ENCODE data around the gene COL28A1. TPM values are rescaled to one million over a fixed set of nuclear protein-coding genes. Genes with fewer than 3 reads are reported as not detected.

The COL28A1 gene
- total and polyA plus RNA-seq, 5 donors from 2014 or later = 0.35 TPM; not detected in 4

- no peaks in the 10 kb centered on the region for H3K27me3 ChIP-seq (ENCODE audit: control insufficient read depth, insufficient read depth, low read length)
- Mint-ChIP-seq H3K4me1 (peaks cover 10 to 43% (median 35%) of the 10 kb centered on the region in 4 donors), H3K36me3 (peaks cover 21% of the 10 kb centered on the region), H3K27me3 (no peaks in the 10 kb centered on the region), H3K9me3 (peaks cover 0 to 1% (median 0%) of the 10 kb centered on the region in 7 donors), H3K4me3 (no peak overlapping the region), H3K27ac (no peak overlapping the region)
- H3K36me3 ChIP-seq (ENCODE audit: control insufficient read depth, insufficient read depth, low read length) = peaks cover 7% of the 10 kb centered on the region
- no peaks in the 10 kb centered on the region for H3K9me3 ChIP-seq (ENCODE audit: control insufficient read depth in 2 of 2, low read length in 2 of 2)
- peaks cover 19% of the 10 kb centered on the region for H3K4me1 ChIP-seq (ENCODE audit: control insufficient read depth, insufficient read depth, low read length, poor library complexity, severe bottlenecking)
- ATAC-seq (ENCODE audit: low read depth in 2 of 2) = no peak
- no peak overlapping the region for H3K4me3 ChIP-seq (ENCODE audit: low read depth, low read length)
- no peak for DNase-seq
- H3K27ac ChIP-seq (ENCODE audit: insufficient read depth, low read length, poor library complexity, severe bottlenecking) = no peak overlapping the region
These were observed 38.0 kb upstream of the COL28A1 start for GRCh38 chr7:7573701-7574100.

GRCh38 chr7:7570584-7570983, 34.9 kb upstream of the COL28A1 start:
- peaks cover 20 to 56% (median 46%) of the 10 kb centered on the region in 4 donors for H3K4me1 Mint-ChIP-seq
- peaks cover 5% of the 10 kb centered on the region for H3K36me3 ChIP-seq (ENCODE audit: control insufficient read depth, insufficient read depth, low read length)
- H3K27me3 Mint-ChIP-seq = no peaks in the 10 kb centered on the region
- ATAC-seq (ENCODE audit: low read depth in 2 of 2) = no peak
- peaks cover 0 to 1% (median 0%) of the 10 kb centered on the region in 7 donors for H3K9me3 Mint-ChIP-seq
- peaks cover 39% of the 10 kb centered on the region for H3K4me1 ChIP-seq (ENCODE audit: control insufficient read depth, insufficient read depth, low read length, poor library complexity, severe bottlenecking)
- H3K27ac Mint-ChIP-seq = peak overlapping the region in 2 of 3 donors; percentile 94
- H3K36me3 Mint-ChIP-seq = peaks cover 21% of the 10 kb centered on the region
- peak in 2 of 3 donors; percentile 4 to 14 for DNase-seq
- H3K27me3 ChIP-seq (ENCODE audit: control insufficient read depth, insufficient read depth, low read length) = no peaks in the 10 kb centered on the region
- H3K27ac ChIP-seq (ENCODE audit: insufficient read depth, low read length, poor library complexity, severe bottlenecking) = no peak overlapping the region
- H3K9me3 ChIP-seq (ENCODE audit: control insufficient read depth in 2 of 2, low read length in 2 of 2) = no peaks in the 10 kb centered on the region
- H3K4me3 Mint-ChIP-seq = peak overlapping the region in 3 of 4 donors; percentile 12 to 52 (median 27)
- no peak overlapping the region for H3K4me3 ChIP-seq (ENCODE audit: low read depth, low read length)

DNA sequence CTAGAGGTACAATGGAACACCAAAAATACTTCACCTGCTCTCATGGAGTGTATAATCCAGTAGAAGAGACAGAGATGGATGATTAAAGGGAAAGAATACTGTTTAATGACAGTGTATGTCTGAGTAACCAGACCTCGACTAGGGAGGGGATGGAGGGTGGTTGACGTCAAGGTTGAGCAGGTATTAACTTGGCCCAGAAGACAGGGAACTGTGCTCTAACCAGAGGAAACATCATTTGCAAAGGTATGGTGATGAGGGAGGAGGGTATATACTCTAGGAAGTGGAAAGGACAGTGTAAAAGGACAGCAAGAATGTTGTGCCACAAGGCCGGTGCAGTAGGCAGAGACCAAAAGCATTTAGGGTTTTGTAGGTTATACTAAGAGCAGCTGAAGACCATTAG, 33.9 kb upstream of the COL28A1 start:
- H3K27me3 ChIP-seq (ENCODE audit: control insufficient read depth, insufficient read depth, low read length) = no peaks in the 10 kb centered on the region
- Mint-ChIP-seq H3K27ac (peak overlapping the region; percentile 38 to 94 (median 94)), H3K4me3 (peak overlapping the region; percentile 77 to 97 (median 86)), H3K36me3 (peaks cover 21% of the 10 kb centered on the region), H3K27me3 (no peaks in the 10 kb centered on the region), H3K4me1 (peaks cover 20 to 56% (median 44%) of the 10 kb centered on the region in 4 donors), H3K9me3 (peaks cover 0 to 1% (median 0%) of the 10 kb centered on the region in 7 donors)
- DNase-seq (no peak), ATAC-seq (ENCODE audit: low read depth in 2 of 2) (no peak)
- H3K4me3 ChIP-seq (ENCODE audit: low read depth, low read length) = peak overlapping the region; percentile 95
- peaks cover 39% of the 10 kb centered on the region for H3K4me1 ChIP-seq (ENCODE audit: control insufficient read depth, insufficient read depth, low read length, poor library complexity, severe bottlenecking)
- H3K36me3 ChIP-seq (ENCODE audit: control insufficient read depth, insufficient read depth, low read length) = peaks cover 5% of the 10 kb centered on the region
- H3K9me3 ChIP-seq (ENCODE audit: control insufficient read depth in 2 of 2, low read length in 2 of 2) = no peaks in the 10 kb centered on the region
- H3K27ac ChIP-seq (ENCODE audit: insufficient read depth, low read length, poor library complexity, severe bottlenecking) = peak overlapping the region; percentile 91

DNA sequence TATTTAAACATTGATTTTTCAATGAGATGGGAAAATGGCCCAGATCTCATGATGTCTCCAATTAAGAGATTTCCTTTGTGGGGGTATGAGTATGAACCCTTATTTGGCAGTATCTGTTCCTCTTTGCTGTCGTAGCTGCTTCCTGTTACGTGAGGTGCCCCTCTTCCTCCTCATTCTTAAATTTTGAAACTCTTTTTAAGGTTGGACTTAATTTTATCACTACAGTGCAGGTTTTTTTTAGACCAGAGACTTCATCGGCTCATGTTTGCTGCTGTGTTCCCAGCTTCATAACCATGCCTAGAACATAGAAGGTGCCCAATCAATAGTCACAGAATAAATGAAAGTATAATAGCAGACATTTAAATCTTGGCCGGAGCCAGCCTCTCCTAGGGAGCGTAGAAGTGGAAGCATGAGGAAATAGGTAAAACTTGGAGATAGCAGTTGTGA, 33.4 kb upstream of the COL28A1 start:
- peak; percentile 34 to 35 for ATAC-seq (ENCODE audit: low read depth in 2 of 2)
- peaks cover 0 to 1% (median 0%) of the 10 kb centered on the region in 7 donors for H3K9me3 Mint-ChIP-seq
- Histone ChIP-seq H3K4me1 (ENCODE audit: control insufficient read depth, insufficient read depth, low read length, poor library complexity, severe bottlenecking) (peaks cover 39% of the 10 kb centered on the region), H3K36me3 (ENCODE audit: control insufficient read depth, insufficient read depth, low read length) (peaks cover 5% of the 10 kb centered on the region), H3K9me3 (ENCODE audit: control insufficient read depth in 2 of 2, low read length in 2 of 2) (no peaks in the 10 kb centered on the region), H3K27me3 (ENCODE audit: control insufficient read depth, insufficient read depth, low read length) (no peaks in the 10 kb centered on the region), H3K27ac (ENCODE audit: insufficient read depth, low read length, poor library complexity, severe bottlenecking) (peak overlapping the region; percentile 91), H3K4me3 (ENCODE audit: low read depth, low read length) (peak overlapping the region; percentile 95)
- H3K36me3 Mint-ChIP-seq = peaks cover 17% of the 10 kb centered on the region
- no peaks in the 10 kb centered on the region for H3K27me3 Mint-ChIP-seq
- peak overlapping the region; percentile 64 to 94 (median 94) for H3K27ac Mint-ChIP-seq
- peak in 2 of 3 donors; percentile 57 to 72 for DNase-seq
- H3K4me1 Mint-ChIP-seq = peaks cover 20 to 53% (median 42%) of the 10 kb centered on the region in 4 donors
- peak overlapping the region; percentile 77 to 97 (median 86) for H3K4me3 Mint-ChIP-seq

DNA sequence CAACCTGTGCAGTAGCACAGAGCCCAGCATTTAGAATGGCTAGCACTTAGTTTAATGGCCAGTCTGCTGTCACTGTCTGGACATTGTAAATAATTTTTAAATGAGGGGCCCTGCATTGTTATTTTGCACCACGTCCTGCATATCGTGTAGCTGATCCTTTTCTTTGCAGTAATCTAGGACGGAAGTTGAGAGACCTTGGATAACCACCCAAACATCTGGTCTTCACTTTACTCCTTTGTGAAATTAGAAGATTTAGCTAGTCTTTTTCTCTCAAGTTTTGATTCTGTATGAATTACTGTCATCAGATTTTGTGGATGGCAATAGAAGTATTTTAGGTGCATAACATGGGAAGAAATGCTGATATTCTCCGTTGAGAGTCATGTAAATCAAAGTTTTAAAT, 32.9 kb upstream of the COL28A1 start:
- Histone ChIP-seq H3K4me1 (ENCODE audit: control insufficient read depth, insufficient read depth, low read length, poor library complexity, severe bottlenecking) (peaks cover 39% of the 10 kb centered on the region), H3K9me3 (ENCODE audit: control insufficient read depth in 2 of 2, low read length in 2 of 2) (no peaks in the 10 kb centered on the region), H3K36me3 (ENCODE audit: control insufficient read depth, insufficient read depth, low read length) (peaks cover 5% of the 10 kb centered on the region), H3K27me3 (ENCODE audit: control insufficient read depth, insufficient read depth, low read length) (no peaks in the 10 kb centered on the region), H3K4me3 (ENCODE audit: low read depth, low read length) (peak overlapping the region; percentile 95), H3K27ac (ENCODE audit: insufficient read depth, low read length, poor library complexity, severe bottlenecking) (peak overlapping the region; percentile 91)
- H3K4me3 Mint-ChIP-seq = peak overlapping the region; percentile 77 to 97 (median 86)
- DNase-seq (no peak), ATAC-seq (ENCODE audit: low read depth in 2 of 2) (no peak)
- H3K36me3 Mint-ChIP-seq = peaks cover 12% of the 10 kb centered on the region
- H3K27ac Mint-ChIP-seq = peak overlapping the region; percentile 64 to 94 (median 94)
- H3K4me1 Mint-ChIP-seq = peaks cover 20 to 48% (median 40%) of the 10 kb centered on the region in 4 donors
- peaks cover 0 to 1% (median 0%) of the 10 kb centered on the region in 7 donors for H3K9me3 Mint-ChIP-seq
- H3K27me3 Mint-ChIP-seq = no peaks in the 10 kb centered on the region

DNA sequence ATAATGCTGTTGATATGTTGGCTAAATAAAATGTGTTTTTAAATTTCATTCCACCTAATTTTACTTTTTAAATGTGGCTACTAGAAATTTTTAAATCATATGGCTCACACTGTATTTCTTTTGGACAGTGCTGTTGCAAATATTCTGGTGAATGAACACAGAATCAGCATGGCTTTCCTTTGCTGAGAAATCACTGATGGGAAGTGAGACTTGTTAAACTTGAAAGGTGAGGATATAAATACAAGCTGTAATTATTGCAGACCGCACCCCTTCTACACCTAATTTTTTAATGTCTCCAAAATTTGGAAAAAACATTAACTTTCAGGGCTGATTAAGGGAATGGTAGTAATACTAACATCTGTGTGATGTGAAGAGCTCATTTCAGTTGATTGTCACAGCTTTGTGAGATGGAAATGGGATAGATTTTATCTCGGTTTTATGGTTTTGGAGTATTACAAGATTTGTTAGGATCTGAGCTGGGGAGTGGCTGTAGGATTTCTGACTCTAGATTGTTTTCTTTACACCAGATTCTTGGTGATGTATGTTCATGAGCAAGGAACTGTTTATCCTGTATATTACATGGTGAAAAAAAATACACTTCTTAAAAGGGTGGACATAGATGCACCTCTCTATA, 32.3 kb upstream of the COL28A1 start:
- peaks cover 0 to 1% (median 0%) of the 10 kb centered on the region in 7 donors for H3K9me3 Mint-ChIP-seq
- peak in 1 of 3 donors; percentile 14 for DNase-seq
- Histone ChIP-seq H3K9me3 (ENCODE audit: control insufficient read depth in 2 of 2, low read length in 2 of 2) (no peaks in the 10 kb centered on the region), H3K27me3 (ENCODE audit: control insufficient read depth, insufficient read depth, low read length) (no peaks in the 10 kb centered on the region), H3K4me3 (ENCODE audit: low read depth, low read length) (peak overlapping the region; percentile 95), H3K36me3 (ENCODE audit: control insufficient read depth, insufficient read depth, low read length) (peaks cover 4% of the 10 kb centered on the region), H3K27ac (ENCODE audit: insufficient read depth, low read length, poor library complexity, severe bottlenecking) (peak overlapping the region; percentile 91), H3K4me1 (ENCODE audit: control insufficient read depth, insufficient read depth, low read length, poor library complexity, severe bottlenecking) (peaks cover 39% of the 10 kb centered on the region)
- H3K27me3 Mint-ChIP-seq = no peaks in the 10 kb centered on the region
- H3K4me3 Mint-ChIP-seq = peak overlapping the region; percentile 77 to 97 (median 86)
- peaks cover 7% of the 10 kb centered on the region for H3K36me3 Mint-ChIP-seq
- peak overlapping the region; percentile 94 to 98 (median 94) for H3K27ac Mint-ChIP-seq
- H3K4me1 Mint-ChIP-seq = peaks cover 20 to 46% (median 39%) of the 10 kb centered on the region in 4 donors
- ATAC-seq (ENCODE audit: low read depth in 2 of 2) = no peak

DNA sequence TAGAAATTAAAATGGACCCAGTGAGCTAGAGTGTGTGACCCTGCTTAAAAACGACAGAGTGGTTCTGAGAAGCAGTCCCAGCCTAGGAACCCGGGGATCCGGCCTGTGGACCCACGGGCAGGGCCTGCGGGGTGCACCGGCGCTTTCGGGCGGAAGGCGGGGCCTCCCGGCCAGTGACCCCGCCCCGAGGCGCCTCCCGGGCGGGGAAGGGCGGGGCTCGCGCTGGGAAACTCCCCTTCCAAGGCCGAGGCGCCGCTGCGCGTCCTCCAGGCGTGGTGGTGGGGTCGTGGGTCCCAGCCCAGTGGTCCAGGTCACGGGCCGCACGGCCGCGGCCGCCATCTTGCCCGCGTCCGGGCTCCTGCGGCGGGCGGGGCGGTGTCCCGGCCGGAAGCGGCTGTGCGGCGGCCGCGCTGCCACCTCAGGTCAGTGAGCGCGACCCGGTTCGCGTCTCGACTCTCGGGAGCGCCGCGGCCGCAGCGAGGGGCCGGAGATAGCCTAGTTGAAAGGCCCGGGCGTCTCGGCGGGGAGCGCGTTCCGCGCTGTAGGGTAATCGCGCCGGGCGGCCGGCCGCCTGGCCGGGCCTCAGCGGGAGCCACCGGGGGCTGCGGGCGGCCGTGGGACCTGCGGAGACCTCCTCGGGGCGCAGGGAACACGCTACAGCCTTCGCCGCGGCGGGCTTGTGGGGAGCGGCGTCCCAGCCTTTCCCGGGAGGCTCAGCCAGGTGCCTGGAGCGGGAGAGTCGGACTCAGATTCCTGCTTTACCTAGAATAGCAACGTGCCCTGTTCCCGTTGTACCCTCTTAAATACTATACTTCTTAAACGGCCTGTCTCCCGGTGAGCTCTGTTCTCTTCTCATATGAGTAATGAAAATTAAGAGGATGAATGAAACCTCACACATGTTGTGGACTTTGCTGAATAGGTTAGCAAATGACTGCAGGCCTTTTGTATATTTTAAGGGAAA, 31.3 kb upstream of the COL28A1 start, which contains the start of gene MIOS:
MIOS (plus strand) TSS at position 234 of the 961 bp plus-strand sequence. CDS start 5,592 bp downstream, outside the sequence.
- peaks cover 20 to 40% (median 35%) of the 10 kb centered on the region in 4 donors for H3K4me1 Mint-ChIP-seq
- H3K36me3 Mint-ChIP-seq = no peaks in the 10 kb centered on the region
- H3K4me3 Mint-ChIP-seq = peak within 1 kb of the TSS; percentile 77 to 97 (median 86)
- Histone ChIP-seq H3K4me3 (ENCODE audit: low read depth, low read length) (peak within 1 kb of the TSS; percentile 95), H3K36me3 (ENCODE audit: control insufficient read depth, insufficient read depth, low read length) (no peaks in the 10 kb centered on the region), H3K27ac (ENCODE audit: insufficient read depth, low read length, poor library complexity, severe bottlenecking) (peak within 1 kb of the TSS; percentile 91), H3K27me3 (ENCODE audit: control insufficient read depth, insufficient read depth, low read length) (no peaks in the 10 kb centered on the region), H3K9me3 (ENCODE audit: control insufficient read depth in 2 of 2, low read length in 2 of 2) (no peaks in the 10 kb centered on the region), H3K4me1 (ENCODE audit: control insufficient read depth, insufficient read depth, low read length, poor library complexity, severe bottlenecking) (peaks cover 39% of the 10 kb centered on the region)
- no peaks in the 10 kb centered on the region for H3K27me3 Mint-ChIP-seq
- DNase-seq (peak; percentile 79 to 84 (median 82)), ATAC-seq (ENCODE audit: low read depth in 2 of 2) (peak; percentile 89)
- peak within 1 kb of the TSS; percentile 94 to 98 (median 94) for H3K27ac Mint-ChIP-seq
- peaks cover 0 to 1% (median 0%) of the 10 kb centered on the region in 7 donors for H3K9me3 Mint-ChIP-seq
